Activated gamma-delta T cell treated with anti-CD3 and anti-CD28 coated beads, Interleukin-2, amount 50 U/mL, for 16 hours (primary cell): ENCODE results near the gene TSC22D3.
A peak's percentile ranks its signal among the peaks of the same experiment; 100 is the strongest.

ENCODE experiments used
- DNase-seq: peaks from one replicate; pipeline ENCODE4 v3.0.0-alpha.2; 2020; ENCODE audit warnings: low read depth

TSC22D3 gene

DNA sequence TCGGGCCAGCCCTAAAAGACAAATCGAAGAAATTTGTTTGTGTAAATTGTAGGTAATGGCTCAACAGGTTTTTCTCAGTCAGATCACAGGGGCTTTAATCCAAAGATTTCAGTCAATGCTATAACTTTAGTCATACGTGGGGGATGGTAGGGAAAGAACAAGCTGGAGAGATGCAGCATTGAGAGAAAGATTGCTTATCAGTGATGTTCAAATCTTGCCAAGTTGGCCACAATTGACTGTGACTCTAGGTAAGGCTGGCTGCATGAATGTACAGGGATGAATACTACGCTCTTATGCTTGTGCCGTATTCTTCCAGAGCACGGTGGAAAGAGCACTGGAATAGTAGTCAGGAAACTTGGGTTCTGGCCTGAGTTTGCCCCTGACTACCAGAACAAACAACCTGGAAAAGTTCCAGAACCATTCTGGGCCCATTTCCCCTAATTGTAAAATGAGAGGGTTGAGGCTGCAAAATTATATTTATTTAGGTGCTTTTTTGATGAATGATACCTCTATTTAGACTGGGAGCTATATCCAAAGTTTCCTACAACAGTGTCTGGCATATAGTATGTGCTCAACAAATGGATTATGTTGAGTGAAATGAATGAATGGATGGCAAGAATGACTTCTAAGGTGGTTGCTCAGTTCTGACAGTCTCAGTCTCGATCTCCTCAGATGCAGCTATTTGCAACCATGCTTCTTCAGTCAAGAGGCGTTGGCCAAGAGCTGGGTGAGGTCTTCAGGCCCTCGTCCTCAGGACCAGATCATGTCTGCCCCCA lies 44.4 kb downstream of the TSC22D3 start:
- no peak for DNase-seq

DNA sequence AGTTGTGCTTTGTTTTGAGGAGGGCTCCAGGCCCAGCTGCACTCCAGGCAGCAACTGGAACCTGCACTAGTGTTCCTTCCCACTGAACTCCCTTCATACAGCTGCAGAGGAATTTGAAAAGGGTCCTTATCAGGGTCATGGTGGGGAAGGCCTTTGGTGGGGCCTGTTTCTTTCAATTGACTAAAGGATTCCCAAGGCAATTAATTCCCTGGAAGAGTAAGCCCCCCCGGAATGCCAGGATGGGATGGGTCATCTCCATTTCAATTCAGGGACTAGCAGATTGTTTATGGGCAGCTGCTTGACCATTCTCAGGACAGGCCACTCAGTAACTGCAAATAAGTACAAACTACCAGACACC lies 45.3 kb downstream of the TSC22D3 start:
- no peak for DNase-seq

DNA sequence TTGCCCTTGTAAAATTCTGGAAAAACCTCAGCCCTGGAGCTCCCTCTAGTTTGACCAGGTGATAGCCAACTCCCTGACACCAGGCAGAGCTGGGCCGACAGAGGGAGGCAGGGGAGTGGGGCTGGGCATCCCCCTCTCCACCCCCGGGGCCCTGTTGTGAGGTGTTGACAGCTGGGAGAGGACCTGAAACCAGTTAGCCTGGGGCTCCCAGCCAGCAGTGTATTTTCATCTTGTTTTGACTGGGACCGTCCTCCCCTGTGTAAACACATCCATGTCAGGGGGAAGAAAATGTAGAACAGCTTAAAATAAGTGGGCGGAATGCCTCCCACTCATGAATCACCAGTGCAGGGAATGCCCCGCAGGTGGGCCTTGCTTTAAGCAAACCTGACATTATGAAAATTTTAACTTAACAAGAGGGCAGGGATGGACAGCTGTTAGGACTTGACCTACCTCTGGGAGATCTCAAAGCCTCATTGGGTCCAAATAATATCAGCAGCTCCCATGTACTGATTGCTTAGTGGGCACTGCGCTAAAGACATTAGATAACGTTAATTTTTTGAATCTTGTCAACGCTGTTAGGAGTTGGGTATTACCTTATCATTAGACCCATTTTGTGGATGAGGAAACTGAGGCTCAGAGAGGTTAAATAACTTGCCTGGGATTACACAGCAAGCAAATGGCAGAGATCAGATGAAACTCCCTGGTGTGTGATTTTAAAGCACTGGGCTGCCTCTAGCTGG lies 45.9 kb downstream of the TSC22D3 start:
- DNase-seq, result no peak

DNA sequence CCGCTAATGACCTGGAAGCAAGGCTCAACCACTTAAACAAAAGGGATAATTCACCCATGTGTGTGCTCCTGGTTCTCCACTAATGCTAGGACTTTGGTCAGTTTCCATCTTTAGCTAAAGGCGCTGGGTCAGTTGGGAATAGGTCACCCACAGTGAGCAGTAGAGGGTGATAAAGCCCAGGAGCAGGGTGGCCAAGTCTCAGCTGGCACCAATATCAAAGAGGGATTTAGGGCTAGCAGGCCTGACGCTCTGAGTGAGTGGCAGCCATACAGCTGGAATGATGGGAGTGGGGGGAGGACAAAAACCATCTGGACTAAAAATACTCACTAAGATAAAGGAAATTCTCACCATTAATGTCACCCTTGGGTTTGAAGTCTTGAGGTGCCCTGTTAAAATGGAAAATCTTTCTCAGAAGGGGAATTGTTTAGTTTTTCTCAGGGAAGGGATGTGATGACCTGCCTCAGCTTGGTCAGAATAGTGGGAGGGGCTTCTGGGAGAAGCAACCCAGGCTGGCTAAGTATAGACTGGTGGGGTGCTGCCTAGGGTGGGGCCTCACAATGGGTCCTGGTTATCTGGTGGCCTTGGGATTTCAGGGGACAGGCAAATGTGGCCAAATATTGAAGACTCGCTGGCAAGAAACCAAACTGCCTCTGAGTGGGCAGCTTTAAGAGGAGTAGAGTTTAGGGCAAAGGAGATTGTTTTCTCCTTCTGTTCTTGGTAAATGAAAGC lies 47.1 kb downstream of the TSC22D3 start:
- DNase-seq, result no peak

DNA sequence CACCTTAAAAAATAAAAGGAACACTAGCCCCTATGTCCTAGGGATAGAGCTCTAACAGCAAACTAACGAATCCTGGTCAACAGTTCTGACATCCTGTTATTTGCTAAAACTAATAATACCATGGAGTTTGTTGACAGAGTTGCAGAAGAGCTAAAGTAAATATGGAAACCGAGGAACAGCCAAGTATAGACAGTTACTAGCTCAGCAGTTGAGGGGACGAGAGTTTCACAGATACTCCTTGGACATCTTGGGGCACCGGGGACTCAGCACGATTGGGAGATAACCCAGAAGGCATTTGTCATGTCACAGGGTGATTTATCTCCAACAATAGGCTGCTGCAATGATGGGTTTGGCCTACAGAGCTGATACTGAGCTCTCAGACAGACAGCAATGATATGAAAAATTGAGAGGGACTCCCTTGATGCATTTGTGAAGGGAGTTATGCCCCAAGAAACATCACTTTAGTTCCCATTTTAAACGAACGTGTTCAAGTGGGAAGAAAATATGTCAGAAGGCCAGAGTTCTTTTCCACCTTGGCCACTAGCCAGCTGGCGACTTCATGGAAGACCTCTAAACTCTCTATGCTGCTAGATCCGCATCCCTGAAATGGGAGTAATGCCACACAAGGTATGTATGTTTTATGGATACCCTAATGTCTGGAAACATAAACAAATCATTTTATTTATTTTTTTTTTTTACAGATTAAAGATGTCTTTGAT lies 48.6 kb downstream of the TSC22D3 start:
- DNase-seq, result no peak

DNA sequence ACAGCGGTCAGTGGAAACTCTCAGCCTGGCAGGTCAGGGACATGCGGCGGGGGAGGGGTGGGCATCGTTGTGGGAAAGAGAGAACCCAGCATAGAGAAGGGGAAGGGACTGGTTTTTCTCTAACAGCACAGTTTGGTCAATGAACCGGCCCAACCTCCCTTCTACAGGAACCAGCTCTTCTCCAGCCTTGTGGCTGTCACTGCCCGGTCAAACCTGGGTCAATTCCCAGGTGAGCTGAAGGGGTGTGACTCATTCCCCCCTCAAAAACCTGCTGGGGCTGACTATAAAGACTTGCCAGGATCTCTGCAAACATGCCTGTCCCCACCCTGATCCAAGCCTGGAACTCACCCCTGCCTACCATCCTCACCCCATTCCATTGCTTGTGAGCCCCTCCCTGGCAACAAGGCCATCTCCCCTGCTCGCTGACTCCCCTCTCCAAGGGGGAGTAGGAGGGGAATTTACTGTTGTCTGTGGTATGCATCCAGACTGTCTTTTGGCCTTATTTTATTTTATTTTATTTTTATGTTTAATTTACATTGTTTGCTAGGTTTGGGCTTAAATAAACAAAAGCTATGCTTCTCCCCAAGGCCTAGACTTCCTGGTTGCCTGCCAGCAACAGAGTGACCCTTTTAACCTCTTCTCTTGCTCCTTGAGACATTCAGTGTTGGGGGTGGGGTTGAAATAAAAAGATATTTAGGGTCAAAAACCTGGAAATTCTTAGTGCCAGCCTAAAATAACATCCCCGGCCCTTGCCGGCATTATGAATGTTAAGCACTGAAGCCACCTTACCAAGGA lies 49.6 kb downstream of the TSC22D3 start:
- no peak for DNase-seq

DNA sequence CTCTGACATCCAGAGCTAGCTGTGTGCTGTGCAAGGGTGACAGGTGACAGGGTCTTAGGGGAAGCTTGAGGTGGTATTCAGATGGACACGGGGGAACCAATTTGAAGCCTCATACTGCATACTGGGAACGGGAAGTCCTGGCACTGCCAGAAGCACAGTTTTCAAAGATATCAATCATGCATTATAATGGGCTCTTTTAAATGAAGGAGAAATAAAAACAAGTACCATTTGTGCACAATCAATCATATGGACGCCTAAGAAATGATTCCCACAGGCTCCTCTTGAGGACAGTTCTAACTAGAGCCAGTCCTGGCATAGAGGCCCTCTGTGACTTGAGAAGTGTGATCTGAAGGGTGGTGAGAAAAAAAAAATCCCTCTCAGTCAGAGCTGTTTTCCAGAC lies 50.9 kb downstream of the TSC22D3 start:
- DNase-seq, result no peak

DNA sequence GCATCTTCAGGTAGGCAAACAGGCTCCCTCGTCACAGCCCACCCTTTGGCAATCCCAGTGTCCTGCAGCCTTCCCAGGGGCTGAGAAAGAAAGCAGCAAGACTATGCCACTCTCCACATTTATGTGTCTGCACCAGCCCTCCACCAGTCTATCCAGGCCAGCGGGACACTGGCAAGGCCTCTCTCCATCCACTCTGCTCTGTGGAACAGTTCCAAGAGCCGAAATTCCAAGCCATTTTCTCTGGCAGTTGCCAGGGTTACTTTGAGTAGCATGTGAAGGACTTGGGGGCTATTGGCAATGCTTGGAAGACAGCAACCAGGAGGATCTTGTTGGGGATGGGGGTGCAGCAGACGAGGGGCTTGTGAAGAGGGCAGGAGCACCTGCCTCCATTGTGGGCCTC lies 52.1 kb downstream of the TSC22D3 start:
- no peak for DNase-seq

DNA sequence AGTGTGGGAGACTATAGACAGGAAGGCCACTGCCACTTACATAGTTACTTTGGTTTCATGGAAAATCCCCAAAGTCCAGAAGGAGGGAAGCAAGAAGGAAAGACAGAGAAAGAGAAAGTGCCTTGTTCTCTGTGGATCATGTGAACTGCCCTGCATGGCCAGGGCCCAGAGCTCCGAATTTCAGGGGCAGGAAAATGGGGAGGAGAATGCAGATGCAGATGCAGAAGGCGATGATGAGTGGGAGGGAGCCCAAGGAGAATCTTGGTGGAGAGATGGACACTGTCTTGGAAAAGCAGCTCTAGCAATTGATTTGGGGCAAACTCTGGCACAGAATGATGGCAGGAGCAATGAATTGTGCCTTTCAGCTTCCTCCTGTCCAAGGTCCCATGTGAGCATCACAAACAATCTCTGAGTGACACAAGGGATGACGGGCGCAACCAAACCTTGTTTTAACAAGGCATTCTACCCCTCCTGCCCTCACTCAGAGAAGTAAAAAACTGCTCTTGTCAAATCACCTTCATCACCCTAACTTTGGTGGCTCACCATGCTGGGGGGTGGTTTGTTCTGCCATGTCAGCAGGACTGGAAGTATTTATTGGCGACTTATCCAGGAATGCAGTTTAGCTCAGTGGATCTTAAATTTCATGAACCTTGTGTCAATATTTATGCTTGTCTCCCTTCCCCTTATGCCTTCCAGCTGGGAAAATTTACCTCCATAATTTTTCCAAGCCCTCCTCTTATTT lies 53.5 kb downstream of the TSC22D3 start:
- no peak for DNase-seq

DNA sequence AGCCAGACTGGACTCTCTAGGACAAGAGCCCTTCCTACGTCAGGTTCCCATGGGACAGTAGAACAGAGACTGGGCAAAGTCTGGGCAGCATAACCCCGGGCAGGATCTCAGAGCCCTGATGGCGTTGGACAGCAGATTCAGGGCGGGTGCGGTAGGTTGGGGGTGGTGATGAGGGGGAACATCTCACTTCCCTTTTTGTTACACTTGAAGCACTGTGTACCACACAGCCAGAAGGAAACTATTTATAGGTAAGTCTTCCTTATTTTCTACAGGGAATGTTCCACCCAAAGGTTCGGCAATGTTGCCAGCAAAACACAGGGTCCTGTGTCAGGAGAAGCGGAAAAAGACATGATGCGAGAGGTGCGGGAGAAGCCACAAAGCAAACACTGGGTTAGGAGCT lies 54.3 kb downstream of the TSC22D3 start:
- DNase-seq, result no peak

DNA sequence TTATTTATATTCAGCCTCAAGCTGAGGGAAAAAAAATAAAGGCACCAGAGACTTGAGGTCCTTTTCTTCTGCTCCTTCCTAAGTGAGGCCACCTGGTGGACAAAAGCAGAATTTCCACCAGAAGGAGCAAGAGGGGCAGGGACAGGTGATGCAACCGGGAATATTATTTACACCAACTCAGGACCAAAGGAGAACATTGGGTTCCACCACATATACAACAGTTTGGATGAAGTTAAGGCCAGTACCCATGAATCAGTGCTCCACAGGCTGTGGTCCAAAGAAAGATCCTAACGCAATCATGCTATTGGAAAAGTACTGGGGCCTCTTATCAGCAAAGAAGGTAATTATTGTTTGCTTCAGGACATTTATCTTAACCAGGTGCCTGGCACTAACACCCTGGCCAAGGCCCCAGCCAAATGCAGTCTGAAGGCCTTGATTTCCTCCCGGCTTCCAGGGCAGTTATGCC lies 57.4 kb downstream of the TSC22D3 start:
- peak; percentile 60 for DNase-seq

DNA sequence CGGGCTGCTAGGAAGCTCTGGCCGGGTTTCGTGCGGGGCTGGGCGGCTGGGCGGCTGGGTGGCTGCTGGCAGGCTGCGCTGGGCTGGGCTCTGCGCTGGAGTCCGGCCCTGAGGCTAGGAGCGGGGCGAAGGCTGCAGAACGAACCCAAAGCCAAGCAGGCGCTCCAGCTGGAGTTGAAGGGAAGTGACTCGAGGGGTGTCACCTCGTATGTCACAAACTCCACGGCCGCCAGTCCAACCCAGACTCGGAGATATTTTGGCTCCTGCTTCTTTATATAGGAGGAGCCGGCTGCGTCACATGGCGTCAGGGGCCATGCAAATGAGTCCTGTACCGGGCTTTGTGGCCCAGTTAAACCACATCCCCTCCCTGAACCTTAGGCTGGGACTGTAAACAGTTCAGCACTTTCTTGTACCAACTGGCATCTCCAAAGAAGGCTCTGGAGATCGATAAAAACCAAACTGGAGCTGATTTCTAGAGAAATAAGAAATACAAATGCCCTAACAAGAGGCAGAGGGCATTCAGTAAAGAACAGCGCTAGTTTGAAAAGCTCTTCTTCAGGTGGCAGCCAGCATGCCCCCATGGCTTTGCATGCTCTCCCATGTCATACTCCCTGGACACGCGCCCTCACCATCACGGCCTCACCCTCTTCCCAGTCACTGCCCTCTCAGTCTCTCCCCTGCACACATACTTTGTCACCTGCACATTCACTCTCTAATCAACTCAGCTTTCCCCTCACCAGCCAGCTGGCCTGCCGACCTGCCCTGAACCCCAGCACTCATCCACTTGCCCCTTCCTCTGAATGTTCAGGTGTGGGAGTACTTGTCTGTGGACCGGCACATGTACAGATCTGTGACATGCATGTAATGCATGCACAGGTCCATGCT lies 58.5 kb downstream of the TSC22D3 start:
- peak; percentile 72 for DNase-seq

DNA sequence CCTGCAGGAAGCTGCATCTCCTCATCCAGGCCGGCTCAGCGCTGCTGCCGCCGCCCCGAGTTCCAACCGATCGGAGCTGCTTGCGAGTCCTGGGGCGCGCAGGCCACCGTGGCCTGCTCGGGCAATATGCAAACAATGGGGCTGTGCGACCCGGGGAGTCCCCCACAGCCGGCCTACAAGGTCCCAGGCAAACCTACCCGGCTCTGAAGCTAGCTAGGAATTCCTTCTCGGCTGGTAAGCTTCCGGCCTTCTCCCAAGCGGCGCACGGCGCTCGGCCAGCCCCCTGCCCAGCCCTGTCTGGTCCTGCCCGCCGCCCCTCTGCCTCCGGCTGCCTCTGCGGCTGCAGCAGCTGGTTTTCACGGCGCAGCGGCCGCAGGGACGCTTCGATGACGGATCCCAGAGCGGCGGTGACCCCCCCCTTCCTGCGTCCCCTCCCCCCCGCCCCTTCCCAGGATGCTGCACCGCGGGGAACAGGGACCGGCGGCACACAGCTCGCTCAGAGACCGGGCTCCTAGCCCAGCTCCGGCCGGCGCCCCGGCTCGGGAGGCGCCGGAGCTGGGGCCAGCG lies 59.4 kb downstream of the TSC22D3 start:
- DNase-seq, result no peak

DNA sequence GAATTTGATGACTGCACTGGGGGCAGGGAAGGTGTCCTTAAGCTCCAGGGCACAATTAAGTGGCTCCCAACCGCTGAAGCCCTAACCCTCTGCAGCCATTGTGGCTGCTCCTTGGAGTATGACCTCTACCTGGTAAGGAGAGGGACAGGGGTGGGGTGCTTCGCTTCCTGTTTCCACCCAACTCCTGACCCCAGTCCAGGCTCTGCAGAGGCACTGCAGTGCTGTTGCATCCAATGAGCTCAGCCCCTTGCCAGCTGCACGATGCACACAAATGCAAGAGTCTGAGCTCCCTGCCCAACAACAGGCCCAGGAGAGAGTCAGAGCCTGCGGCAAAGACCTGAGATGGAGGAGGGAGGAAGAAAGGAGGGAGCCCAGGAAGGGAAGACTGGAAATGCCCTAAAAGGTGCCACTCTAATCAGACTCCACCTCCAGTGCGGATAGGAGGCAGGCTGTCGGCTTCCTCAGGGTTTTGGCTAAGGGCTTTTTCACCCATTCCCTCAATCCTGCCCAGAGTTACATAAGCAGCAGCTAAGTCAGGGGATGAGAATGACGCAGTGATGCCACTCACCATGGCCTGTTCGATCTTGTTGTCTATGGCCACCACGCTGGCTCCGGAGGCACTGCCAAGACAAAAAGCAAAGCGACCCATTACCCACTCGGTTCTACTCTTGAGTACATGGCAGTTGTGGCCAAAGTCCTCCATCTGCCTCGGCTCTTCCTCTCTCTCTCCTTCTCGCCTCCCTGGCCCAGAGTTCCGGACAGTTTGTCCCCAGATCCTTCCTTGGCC lies 60.1 kb downstream of the TSC22D3 start:
- no peak for DNase-seq

DNA sequence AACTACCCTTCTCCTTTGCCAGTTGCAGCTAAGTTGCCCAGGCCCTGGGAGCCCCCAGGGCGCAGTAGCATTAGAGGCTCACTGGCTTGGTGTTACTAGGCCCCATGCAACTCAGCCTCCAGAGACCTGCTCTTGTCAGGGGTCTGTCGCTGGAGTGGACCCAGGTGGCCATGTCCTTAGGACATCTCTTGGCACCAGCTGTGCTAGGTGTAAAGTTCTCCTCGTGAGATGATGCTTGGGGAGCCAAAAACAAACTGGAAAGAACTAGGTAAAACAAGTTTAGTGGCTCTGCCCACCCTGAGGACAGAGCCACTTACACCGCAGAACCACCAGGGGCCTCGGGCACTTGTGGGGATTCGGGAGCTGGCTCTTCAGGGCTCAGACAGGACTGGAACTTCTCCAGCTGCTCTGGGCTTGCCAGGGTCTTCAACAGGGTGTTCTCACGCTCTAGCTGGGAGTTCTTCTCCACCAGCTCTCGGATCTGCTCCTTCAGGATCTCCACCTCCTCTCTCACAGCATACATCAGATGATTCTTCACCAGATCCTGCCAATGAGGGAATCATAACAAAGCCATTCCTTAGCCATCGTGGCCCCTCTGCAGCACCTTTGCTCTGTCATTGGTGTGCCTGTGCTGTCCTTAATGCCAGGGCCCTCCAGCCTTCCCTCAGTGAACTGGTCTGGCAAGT lies 61.2 kb downstream of the TSC22D3 start:
- no peak for DNase-seq

DNA sequence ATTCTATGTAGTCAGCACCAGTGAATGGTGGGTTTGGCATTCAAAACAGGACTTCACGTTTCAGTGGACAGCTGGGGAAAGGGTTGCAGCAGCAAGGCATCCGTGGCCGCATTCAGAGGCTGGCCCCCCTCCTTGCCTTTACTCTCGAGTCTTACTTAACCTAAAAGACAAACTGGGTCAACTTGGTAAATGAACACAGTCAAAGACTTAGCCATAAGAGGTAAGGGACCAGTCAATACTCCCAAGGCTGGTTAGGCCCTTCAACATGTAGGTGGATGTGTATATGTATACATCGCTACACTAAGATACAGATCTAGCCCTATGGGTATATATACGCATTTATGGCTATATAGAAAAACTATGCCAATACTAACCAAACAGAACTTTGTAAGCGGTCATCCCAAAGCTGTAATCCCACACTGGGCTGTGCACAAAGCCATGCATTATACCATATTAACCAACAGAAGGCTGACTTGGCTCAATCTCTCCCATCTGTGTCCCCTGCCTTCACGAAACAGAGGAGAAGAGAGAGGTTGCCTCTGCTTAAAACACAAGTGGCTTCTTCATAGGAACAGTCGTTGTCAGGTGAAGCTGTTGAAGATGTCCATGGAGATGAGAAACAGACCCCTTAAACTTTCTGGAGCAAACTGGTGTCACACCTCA lies 61.9 kb downstream of the TSC22D3 start:
- no peak for DNase-seq

DNA sequence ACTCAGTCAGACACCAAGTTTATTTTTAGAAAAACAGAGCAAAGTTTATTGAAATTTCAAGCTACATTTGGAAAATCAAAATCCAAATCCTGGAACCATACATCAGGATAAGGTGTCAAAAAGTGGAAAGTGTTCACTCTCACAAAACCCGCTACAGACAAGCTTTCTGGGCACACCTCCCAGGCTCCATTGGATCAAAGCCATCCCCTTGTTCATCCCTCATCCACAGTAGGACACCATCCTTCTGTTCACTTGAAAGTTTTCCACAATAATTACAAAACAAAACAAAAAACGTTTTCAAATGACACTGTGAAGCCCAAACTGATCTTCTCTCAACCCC lies 62.4 kb downstream of the TSC22D3 start:
- no peak for DNase-seq
